Spinal cord (tissue), 10 donors: Measurements from ENCODE around the gene ST3GAL6. TPM values are rescaled to one million over a fixed set of nuclear protein-coding genes. Genes with fewer than 3 reads are reported as not detected.
"Not testable (repeated sequence)": the region's sequence is repeated elsewhere in the genome, so short reads cannot be mapped to it uniquely, and the experiment has no call there.

Experiments
- DNase-seq, 6 donors: peaks; one replicate each; pipeline versions ENCODE4 v3.0.0 to v3.0.0-alpha.2; 2013 to 2015; ENCODE audit warnings: low spot score in 6 of 6, low read depth in 4 of 6
- H3K27ac ChIP-seq: one replicate; pipeline ENCODE4 v1.5.1; 2013; ENCODE audit warnings: low read depth, low read length, control low read depth
- H3K27me3 ChIP-seq: one replicate; pipeline ENCODE4 v1.6.1; 2013; ENCODE audit warnings: low read length; ENCODE audit not compliant: control insufficient read depth, insufficient read depth
- H3K36me3 ChIP-seq: one replicate; pipeline ENCODE4 v1.6.1; 2013; ENCODE audit warnings: low read length; ENCODE audit not compliant: control insufficient read depth, insufficient read depth
- H3K4me1 ChIP-seq: one replicate; pipeline ENCODE4 v1.6.1; 2013; ENCODE audit warnings: low read length; ENCODE audit not compliant: control insufficient read depth, insufficient read depth
- H3K4me3 ChIP-seq: one replicate; pipeline ENCODE4 v1.5.1; 2013; ENCODE audit warnings: low read depth, low read length, control low read depth
- H3K9me3 ChIP-seq: one replicate; pipeline ENCODE4 v1.6.1; 2013; ENCODE audit warnings: low read length; ENCODE audit not compliant: control insufficient read depth, insufficient read depth
- WGBS: methylation state at CpG from one replicate; pipeline ENCODE4 v1.1.5; 2013; ENCODE audit warnings: missing lambda C conversion rate; ENCODE audit not compliant: insufficient coverage; 5-methylcytosine and 5-hydroxymethylcytosine counted together
- polyA plus RNA-seq, 2 donors: library from polyadenylated mRNA; unstranded; fragments of 120-200 nt; gene quantifications; one replicate each; pipeline ENCODE4 v1.2.1, GENCODE V29; 2013; ENCODE audit not compliant: insufficient read length in 2 of 2
- total RNA-seq, 2 donors: library from RNA; depleted of rRNA in 1 of 2; stranded (reverse); fragments of 120-200 nt in 1 of 2; fragments of >200 nt in 1 of 2; gene quantifications; one replicate each; pipeline versions ENCODE4 v1.2.3 to v1.2.4, GENCODE V29; 2013 to 2014
- donor health status: healthy.

ST3GAL6 gene
- total and polyA plus RNA-seq, 4 donors, result 14.2 to 24.2 (median 22.0) TPM

- 98% methylated on average over 3 of the region's 4 CpGs for WGBS
- Histone ChIP-seq H3K27ac (no peak overlapping the region), H3K27me3 (no peaks in the 10 kb centered on the region), H3K36me3 (peaks cover 2% of the 10 kb centered on the region), H3K4me1 (no peaks in the 10 kb centered on the region), H3K4me3 (no peak overlapping the region), H3K9me3 (no peaks in the 10 kb centered on the region)
- no peak for DNase-seq
Measured at GRCh38 chr3:98823791-98824190, 60.7 kb downstream of the ST3GAL6 start.

GRCh38 chr3:98824256-98824655 is 61.1 kb downstream of the ST3GAL6 start:
- peaks cover 2% of the 10 kb centered on the region for H3K36me3 ChIP-seq
- H3K27me3 ChIP-seq, result no peaks in the 10 kb centered on the region
- no peak for DNase-seq
- H3K4me1 ChIP-seq, result no peaks in the 10 kb centered on the region
- no peak overlapping the region for H3K4me3 ChIP-seq
- WGBS, result 100% methylated on average over 2 of the region's 6 CpGs
- no peaks in the 10 kb centered on the region for H3K9me3 ChIP-seq
- no peak overlapping the region for H3K27ac ChIP-seq

DNA sequence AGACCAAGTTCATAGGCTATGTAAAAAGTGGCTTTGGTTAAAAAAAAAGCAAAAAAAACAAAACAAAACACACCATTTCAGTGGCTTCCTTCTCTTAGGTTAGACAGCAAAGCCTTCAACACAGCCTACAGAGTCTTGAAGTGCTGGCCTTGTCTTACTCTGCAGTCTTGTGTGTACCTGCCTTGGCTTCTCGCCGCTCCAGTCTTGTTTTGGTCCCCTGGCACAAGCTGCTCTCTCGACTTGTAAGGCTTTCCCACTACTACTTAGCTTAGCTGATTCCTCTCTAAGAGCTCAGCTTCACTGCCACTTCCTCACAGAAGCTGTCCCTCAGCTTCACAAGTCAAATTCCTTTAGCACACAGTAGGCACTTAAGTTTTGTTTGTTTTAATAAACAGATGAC is 63.0 kb downstream of the ST3GAL6 start:
- peaks cover 2% of the 10 kb centered on the region for H3K36me3 ChIP-seq
- 76% methylated on average over 3 of the region's 3 CpGs for WGBS
- no peaks in the 10 kb centered on the region for H3K4me1 ChIP-seq
- DNase-seq, result no peak
- H3K9me3 ChIP-seq, result peaks cover 1% of the 10 kb centered on the region
- no peaks in the 10 kb centered on the region for H3K27me3 ChIP-seq
- H3K27ac ChIP-seq, result no peak overlapping the region
- no peak overlapping the region for H3K4me3 ChIP-seq

DNA sequence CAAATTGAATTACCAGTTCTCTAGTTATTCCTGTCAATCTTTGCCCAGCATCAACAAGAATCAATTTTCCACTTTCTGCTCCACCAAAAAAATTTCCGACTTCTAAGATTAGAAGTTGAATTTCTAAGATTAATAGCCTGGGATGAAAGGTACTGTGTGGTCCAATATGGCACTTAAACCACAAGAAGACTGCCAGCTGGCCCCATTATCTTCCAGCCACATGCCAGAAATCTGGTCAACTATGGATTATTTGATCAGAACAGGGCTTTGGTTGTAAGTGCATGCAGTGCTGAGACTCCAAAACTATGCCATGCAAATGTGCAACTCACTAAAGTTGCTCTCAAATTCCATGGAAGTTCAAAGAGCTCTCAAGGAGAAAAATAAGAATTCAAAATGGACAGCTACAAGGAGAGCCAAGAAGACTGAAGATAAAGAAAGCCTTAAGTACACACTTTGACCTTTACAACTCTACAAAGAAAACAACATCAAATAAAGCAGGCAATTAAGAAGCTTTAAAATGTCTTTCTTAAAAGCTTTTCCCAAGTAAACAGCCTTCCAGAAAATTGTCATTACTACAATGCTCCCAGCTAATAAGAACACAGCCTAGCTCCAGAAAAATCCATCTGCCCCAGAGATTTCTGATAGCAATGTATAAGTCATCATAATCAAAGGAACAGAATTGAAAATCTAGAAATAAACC is 64.2 kb downstream of the ST3GAL6 start:
- WGBS, result no CpG with 5 or more reads among the region's 1 CpG
- H3K4me1 ChIP-seq, result no peaks in the 10 kb centered on the region
- DNase-seq, result peak in 1 of 6 donors; percentile 18

DNA sequence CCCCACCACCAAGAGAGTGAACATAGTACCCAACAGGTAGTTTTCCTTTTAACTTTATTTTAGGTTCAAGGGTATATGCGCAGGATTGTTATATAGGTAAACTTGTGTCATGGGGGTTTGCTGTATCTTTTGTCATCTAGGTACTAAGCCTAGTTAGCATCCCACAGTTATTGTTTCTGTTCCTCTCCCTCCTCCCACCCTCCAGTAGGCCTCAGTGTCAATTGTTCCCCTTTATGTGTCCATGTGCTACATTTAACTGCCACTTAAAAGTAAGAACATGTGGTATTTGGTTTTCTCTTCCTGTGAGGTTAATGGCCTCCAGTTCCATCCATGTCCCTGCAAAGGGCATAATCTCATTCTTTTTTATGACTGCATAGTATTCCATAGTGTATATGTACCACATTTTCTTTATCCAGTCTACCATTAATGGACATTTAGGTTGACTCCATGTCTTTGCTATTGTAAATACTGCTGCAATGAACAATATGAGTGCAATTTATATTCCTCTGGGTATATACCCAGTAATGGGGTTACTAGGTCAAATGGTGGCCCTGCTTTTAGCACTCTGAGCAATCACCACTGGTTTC is 66.2 kb downstream of the ST3GAL6 start:
- DNase-seq, result no peak
- Histone ChIP-seq H3K36me3 (no peaks in the 10 kb centered on the region), H3K27me3 (no peaks in the 10 kb centered on the region), H3K4me1 (no peaks in the 10 kb centered on the region), H3K27ac (no peak overlapping the region), H3K9me3 (peaks cover 4% of the 10 kb centered on the region), H3K4me3 (no peak overlapping the region)
- WGBS, result no CpG with 5 or more reads among the region's 1 CpG

More for the DNA sequence above, 64.2 kb downstream of the ST3GAL6 start:
- H3K27ac ChIP-seq, result no peak overlapping the region
- no peaks in the 10 kb centered on the region for H3K36me3 ChIP-seq
- peaks cover 1% of the 10 kb centered on the region for H3K9me3 ChIP-seq
- no peak overlapping the region for H3K4me3 ChIP-seq
- H3K27me3 ChIP-seq, result no peaks in the 10 kb centered on the region

GRCh38 chr3:98831060-98831459 is 67.9 kb downstream of the ST3GAL6 start:
- H3K9me3 ChIP-seq, H3K4me1 ChIP-seq, H3K27ac ChIP-seq, H3K4me3 ChIP-seq, H3K27me3 ChIP-seq, DNase-seq, H3K36me3 ChIP-seq: not testable (repeated sequence)
- 100% methylated on average over 1 of the region's 5 CpGs for WGBS

DNA sequence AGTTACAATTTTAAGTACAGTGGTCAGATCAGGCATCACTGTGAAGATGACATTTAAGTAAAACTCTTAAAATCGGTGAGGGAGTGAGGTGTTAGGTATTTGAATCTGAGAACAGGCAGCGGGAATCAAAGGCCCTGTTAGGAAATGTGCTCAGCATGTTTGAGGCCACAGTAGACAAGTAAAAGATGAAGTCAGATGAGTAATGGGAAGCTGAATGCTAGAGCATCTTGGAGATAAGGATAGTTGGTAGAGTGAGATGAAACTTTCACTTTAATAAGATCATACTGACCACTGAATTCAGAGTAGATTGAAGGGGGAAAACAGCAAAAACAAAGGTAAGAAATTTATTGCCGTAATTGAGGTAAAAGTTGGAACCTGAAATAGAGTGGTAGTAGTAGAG is 76.7 kb downstream of the ST3GAL6 start:
- DNase-seq, result no peak
- Histone ChIP-seq H3K36me3 (peaks cover 4% of the 10 kb centered on the region), H3K4me3 (no peak overlapping the region), H3K27ac (no peak overlapping the region), H3K27me3 (no peaks in the 10 kb centered on the region), H3K4me1 (no peaks in the 10 kb centered on the region), H3K9me3 (no peaks in the 10 kb centered on the region)
- 98% methylated on average over 3 of the region's 3 CpGs for WGBS

DNA sequence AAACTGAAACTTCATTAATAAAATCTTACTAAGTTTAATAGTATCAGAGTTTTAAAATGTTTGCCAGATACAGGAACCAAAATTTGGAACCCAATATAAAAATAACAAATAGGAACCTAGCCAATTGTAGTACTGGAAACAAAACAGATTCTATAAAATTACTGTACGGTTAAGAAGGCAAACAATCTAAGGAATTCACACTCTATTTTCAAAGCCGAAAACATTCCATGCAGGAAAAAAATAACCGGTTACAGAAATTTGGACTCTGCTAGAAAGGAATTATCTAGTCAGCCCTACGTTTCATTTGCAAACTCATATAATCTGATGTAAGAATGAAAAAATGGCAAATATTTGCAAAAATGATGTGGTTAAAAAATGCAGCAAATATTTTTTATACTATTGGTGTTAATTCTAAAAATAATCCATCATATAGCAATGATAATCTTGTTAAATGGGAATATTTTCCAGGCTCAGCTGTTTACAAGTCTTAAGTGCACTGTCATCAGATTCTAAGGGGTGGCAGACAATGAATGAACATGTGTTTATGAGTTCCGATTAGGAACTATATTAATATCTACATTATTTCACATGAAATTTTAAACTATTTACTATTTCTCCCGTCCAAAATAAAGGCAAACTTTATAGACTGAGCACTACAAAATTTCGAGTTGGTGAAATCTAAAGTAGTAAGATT is 80.3 kb downstream of the ST3GAL6 start:
- no peaks in the 10 kb centered on the region for H3K9me3 ChIP-seq
- H3K36me3 ChIP-seq, result peaks cover 4% of the 10 kb centered on the region
- no peak overlapping the region for H3K27ac ChIP-seq
- H3K27me3 ChIP-seq, result no peaks in the 10 kb centered on the region
- DNase-seq, result no peak
- 100% methylated on average over 1 of the region's 7 CpGs for WGBS
- no peak overlapping the region for H3K4me3 ChIP-seq
- H3K4me1 ChIP-seq, result no peaks in the 10 kb centered on the region
